Measurements from ENCODE around the gene AUP1.

AUP1 gene

DNA sequence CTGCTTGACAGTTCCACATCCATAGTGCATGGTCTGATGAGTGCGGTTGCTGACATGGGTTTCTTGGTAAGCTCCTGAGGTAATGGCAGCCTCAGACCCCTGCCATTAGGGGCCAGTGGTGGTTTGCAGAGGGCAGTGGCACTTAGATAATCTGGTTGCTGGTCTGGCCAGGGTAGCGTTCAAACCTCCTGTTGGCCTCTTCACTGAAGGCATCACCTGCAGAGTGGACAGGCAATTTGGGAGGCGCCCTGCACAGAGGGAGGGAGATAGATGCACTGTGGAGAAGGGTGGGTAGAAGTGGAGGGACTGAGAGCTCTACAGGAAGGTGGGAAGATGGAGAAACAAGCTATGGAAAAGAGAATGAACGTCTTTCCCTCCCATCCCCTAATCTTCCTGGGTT, 4.0 kb upstream of the AUP1 start:
- DNase-seq = no peak

DNA sequence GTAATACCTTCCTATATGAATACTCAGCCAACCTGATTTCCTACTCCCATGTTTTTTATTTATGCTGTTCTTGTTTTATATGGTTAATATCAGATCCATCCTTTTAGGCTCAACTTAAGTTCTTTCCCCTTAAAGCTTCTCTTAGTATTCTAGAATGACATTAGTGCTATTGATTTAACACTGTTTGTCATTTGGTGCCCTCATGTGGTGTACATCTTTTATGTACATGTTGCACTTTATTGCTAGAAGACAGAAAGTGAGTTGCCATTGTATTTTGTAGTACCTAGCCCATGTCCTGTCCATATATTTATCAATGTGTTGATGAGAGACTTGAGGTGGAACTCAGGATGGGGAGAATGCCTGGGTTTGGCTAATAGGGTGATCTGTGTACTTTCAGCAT, 2.7 kb upstream of the AUP1 start:
- no peak for DNase-seq

DNA sequence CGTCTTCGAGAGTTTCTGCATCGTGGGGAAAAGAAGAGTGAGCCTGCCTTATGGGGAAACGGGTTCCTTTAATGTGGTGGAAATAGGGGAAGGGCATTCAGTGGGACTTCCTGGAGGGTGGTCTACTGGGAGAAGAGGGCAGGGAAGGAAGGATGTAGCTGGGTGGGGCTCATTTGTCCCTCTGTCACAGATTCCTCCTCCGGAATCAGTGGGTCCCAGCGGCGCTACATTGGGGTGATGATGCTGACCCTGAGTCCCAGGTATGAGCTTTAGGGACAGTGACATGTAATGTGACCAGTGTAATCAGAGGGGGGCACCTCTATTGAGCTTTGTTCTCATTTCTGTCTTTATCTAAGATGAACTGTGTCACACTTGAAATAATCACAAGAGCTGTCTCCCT, 2.2 kb upstream of the AUP1 start:
- no peak for DNase-seq

DNA sequence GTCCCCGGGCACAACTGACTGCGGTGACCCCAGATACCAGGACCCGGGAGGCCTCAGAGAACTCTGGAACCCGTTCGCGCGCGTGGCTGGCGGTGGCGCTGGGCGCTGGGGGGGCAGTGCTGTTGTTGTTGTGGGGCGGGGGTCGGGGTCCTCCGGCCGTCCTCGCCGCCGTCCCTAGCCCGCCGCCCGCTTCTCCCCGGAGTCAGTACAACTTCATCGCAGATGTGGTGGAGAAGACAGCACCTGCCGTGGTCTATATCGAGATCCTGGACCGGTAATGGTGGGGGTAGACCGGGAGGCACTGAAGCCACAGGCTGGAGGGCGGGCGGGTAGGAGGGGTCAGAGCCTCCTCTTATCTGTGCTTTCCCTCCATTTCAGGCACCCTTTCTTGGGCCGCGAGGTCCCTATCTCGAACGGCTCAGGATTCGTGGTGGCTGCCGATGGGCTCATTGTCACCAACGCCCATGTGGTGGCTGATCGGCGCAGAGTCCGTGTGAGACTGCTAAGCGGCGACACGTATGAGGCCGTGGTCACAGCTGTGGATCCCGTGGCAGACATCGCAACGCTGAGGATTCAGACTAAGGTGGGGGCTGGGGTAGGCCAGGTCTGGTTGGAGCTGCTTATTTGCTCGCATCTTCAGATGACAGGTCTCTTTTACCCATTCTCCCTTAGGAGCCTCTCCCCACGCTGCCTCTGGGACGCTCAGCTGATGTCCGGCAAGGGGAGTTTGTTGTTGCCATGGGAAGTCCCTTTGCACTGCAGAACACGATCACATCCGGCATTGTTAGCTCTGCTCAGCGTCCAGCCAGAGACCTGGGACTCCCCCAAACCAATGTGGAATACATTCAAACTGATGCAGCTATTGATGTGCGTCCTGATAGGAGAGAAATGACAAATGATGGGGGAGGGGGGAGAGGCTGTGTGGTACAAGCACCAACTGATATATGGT, 1.0 kb upstream of the AUP1 start:
- peak; percentile 81 for DNase-seq

DNA sequence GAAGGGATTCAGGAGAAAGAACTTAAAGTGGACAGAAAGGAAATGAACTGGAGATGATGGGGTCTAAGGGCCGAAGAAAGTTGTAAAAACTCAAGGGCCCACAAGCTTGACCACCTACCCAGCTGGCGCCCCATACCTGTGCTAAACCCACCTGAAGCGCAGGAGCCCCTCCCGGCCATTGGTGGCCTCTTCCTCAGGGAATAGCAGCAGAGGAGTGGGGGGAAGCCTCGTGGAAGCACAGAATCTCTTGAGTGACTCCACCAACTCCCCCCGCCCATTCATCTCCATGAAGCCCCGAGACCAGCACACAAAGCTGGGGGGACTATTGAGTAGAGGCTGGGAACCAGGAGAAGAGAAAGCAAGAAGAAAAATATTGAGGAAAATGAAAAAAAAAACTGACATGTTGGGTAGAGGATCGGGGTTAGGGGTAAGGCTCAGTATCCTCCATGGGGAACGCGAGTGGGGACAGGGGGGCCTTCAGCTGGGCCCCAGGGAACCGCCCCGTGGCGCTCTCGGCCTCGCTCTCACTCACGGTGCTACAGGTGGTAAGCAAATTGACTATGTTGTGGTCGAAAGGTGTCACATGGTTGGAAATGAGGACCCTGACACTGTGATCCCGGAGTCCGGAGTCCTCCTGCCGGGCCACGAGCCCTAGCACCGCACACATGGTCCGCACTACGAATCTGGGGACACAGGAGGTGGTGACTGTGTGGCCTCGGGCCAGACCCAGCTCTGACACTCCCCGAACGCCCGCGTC, 728 bp downstream of the AUP1 start:
- DNase-seq = no peak

DNA sequence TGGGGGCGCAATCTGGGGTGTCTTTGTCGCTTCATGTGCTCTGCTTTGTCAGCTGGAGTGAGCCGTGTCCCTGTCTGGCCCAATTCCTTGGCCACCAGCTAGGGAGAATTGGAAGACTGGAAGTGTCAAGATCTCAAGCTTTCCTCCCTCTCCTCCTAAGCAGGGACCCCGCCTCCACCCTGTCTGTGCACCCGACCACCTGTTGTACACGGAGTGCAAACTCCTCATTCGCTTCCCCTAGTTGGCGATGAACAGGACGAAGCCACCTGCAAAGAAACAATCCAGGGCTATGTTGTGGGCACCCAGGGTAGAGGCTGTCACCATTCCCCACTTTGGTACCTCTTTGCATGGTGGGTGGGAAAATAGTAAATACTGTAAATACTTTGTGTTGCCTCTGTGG, 1.8 kb downstream of the AUP1 start:
- DNase-seq = no peak

- no peak for DNase-seq
These were observed 2.8 kb downstream of the AUP1 start for GRCh38 chr2:74526649-74527230.

DNA sequence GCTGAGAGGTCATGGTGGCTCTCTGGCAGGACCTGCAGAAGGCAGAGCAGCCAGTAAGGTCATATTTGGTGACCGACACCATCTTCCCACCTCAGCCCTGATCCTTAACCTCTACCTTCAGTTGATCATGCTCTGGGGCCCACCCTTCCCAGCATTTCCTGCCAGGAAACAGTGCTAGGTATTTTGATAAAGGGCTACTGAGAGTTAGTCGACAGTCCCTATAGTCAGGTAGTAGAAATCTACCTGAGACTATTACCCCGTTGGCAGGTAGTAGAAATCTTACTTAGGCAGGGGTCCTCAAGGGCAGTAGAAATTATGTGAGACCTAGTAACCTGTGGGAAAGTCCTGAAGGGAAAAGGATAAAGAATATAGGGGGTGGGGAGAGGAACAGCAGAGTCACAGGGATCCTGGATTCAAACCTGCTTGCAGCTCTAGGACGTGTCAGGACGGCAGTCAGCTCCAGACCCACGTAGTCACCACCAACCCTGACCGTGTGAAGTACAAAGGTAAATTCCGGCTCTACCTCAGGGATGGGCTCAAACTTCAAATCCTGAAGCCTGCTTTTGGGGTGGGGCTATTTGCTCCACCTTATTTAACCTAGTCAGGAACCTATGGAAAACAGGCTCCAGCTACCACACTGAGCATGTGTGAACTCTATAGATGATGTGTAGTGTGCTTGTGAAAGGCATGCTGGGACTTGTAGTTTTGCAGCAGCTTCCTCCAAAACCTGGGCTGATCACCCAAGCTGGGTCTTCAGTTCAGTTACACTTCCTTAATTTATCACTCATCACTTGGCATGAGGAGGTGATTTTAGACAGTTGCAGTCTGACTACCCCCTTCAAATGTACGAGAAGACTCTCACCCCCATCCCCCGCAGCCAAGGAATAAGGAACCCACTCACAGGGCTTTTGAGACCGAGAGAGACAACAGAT, 3.5 kb downstream of the AUP1 start, which contains the start of gene DQX1:
Gene DQX1 (minus strand): TSS at position 515 of the 932 bp plus-strand sequence. CDS start 502 bp downstream, at position 13.
- DNase-seq = no peak

DNA sequence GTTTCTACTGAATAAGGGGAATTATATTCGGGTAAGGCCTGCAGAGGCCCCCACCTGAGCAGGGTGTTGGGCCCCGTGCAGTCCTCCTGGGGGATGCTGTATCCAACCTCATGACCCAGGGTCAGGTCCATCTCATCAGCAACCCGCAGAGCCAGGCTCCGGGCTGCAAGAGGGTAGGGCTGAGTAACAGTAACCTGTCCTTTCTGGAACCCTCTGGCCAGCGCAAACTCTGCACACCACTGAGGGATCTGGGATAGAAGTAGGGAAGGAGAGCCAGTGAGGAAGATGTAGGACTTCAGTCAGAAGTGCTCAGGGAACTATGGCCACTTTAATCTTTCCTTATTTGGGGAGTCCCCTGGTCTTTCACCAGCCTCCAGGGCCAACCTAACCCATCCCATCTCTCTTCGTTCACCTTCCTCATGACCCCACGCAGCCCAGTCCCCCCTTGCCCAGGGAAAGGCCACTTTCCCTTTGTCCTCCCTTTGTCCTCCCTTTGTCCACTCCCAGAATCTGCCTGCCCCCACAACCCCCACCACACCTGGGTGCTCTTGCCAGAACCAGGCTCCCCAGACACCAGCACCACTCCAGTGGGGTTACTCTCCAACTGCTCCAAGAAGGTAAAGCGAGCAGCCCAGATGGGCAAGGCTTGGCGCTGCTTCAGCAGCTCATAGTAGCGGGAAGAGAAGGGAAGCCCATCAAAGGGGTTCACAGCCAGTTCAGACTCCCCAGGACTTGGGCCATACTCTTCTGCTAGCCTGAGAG, 4.4 kb downstream of the AUP1 start:
- DNase-seq = no peak

- DNase-seq = no peak
These were observed 5.5 kb downstream of the AUP1 start for GRCh38 chr2:74524005-74524404.

DNA sequence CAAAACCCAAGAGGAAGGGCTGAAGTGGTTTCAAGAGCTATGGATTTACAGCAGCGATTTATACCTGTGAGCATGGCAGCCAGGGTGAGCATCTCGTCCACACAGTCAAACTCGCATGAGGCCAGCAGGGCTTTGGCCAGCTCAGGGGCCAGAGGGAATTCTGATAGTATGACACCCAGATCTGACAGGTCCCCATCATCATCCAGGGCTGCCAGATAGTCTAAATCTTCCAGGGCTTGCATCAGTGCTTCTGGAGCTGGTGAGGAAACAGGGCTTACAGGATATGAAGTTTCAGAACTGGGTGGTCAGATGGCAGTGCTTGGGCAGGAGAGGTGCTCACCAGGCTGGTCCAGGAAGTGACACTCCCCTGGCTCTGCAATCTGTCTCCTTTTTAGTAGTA, 7.0 kb downstream of the AUP1 start:
- no peak for DNase-seq

DNA sequence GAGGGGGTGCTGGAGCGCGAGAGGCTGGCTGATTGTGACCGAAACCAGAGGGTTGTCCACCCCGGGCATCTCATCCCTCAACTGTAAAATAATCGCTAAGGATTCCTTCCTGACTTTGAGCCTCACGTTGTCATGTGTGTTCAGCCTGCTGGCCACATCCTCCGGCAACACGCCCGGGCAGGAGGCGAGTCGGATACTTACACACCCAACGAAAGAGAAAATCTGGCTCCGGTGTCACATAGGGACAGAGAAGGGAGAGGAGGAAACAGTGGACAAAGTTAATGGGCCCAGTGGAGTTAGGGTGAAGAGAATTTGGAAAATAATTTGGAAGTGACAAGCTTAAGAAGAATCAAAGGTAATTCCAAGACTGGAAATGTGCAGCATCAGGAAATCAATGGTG, 12.9 kb downstream of the AUP1 start:
- DNase-seq = peak; percentile 27

GRCh38 chr2:74515981-74516633, 13.4 kb downstream of the AUP1 start:
- DNase-seq = peak; percentile 92

- DNase-seq = no peak
These were observed 14.1 kb downstream of the AUP1 start for GRCh38 chr2:74515271-74515980.

DNA sequence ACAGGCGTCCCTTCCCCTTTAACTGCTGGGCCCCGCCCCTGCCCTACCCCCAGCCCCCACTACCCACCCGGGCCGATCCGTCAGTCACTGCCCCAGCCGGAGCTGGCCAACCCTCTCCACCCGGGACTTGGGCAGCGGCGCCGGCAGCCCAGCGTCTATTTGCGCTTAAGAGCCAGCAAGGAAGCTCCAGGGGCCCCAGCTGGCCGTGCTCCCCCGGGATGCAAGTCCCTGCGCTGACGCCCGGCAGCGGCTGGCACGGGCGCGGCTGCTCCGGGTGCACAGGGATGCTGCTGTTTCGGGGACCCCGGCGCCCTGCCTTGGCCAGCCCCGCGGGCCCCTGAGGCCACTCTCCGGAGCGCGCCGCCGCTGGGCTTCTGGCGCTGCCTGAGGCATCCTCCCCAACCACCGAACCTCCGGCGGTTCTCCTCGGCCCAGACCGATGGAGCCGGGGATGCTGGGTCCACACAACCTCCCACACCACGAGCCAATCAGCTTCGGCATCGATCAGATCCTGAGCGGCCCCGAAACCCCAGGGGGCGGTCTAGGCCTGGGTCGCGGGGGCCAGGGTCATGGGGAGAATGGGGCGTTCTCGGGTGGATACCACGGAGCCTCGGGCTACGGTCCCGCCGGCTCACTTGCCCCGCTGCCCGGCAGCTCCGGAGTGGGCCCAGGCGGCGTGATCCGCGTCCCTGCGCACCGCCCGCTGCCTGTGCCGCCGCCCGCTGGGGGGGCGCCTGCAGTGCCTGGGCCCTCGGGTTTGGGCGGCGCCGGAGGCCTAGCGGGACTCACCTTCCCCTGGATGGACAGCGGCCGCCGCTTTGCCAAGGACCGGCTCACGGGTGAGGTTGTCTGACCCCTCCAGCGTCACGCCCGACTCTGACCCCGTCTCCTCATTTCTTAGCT, 14.9 kb downstream of the AUP1 start, which contains the start of gene TLX2:
Gene TLX2 (plus strand): TSS at position 83 of the 903 bp plus-strand sequence. CDS start 357 bp downstream, at position 440.
- peak; percentile 63 for DNase-seq

DNA sequence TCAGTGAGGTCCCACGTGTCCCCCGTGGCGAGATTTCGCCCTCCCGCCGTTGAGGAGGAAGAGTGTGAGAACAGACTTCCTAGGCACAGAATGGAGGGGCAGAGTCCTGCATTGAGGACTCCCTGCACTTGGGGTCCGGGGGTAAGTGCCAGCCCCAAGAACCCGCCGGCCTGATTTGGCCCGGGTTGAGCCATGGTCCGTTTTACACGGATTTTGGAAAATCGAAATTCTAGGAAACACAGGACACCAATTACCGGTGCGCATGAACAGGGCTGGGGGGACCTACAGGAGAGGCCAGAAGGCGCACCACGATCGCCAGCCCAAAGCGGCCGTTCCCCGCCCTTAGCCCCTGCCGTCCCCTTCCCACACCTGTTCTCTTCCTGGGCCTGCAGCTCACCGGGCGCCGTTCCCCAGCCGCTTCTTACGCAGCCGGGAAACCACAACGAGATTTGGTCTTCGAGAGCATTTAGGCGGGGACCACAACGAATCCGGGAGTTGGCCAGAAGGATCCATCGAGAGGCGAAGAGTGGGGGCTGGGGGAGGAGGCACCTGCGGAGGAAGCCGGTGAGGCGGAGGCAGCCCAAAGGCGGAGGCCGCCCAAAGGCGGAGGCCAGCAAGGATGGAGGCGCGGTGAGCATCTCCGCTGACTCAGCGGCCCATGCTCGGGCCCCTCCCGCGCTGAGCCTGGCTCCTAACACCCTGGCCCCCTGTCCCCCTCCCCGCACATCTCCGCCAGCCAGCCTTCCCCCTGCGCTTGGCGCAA, 15.7 kb downstream of the AUP1 start:
- peak; percentile 73 for DNase-seq

- no peak for DNase-seq
These were observed 16.5 kb downstream of the AUP1 start for GRCh38 chr2:74512744-74513604.

Data from activated effector memory CD4-positive, alpha-beta T cell treated with anti-CD3 and anti-CD28 coated beads, Interleukin-2, amount 50 U/mL, for 16 hours (primary cell).